ENCODE results near the gene ACTN1.

Gene ACTN1

GRCh38 chr14:68906439-68906838 lies 72.7 kb downstream of the ACTN1 start:
- Histone ChIP-seq H3K27ac (ENCODE audit: low read length) (no peak overlapping the region), H3K4me3 (ENCODE audit: low read depth in 1 of 2, low read length in 2 of 2) (no peak overlapping the region), H3K4me1 (ENCODE audit: control insufficient read depth in 1 of 2, insufficient read depth in 2 of 2, low read length in 2 of 2) (peaks cover 0 to 39% of the 10 kb centered on the region in 2 donors), H3K9me3 (ENCODE audit: control insufficient read depth in 1 of 2, low read length in 2 of 2) (no peaks in the 10 kb centered on the region), H3K27me3 (ENCODE audit: low read depth, low read length) (no peaks in the 10 kb centered on the region), H3K36me3 (ENCODE audit: control insufficient read depth in 1 of 2, insufficient read depth in 2 of 2, low read length in 2 of 2) (peaks cover 51 to 87% of the 10 kb centered on the region in 2 donors)

GRCh38 chr14:68905107-68905895 lies 73.8 kb downstream of the ACTN1 start:
- peaks cover 0 to 39% of the 10 kb centered on the region in 2 donors for H3K4me1 ChIP-seq (ENCODE audit: control insufficient read depth in 1 of 2, insufficient read depth in 2 of 2, low read length in 2 of 2)
- H3K27ac ChIP-seq (ENCODE audit: low read length): peak overlapping the region; percentile 10
- no peaks in the 10 kb centered on the region for H3K27me3 ChIP-seq (ENCODE audit: low read depth, low read length)
- H3K9me3 ChIP-seq (ENCODE audit: control insufficient read depth in 1 of 2, low read length in 2 of 2): no peaks in the 10 kb centered on the region
- H3K4me3 ChIP-seq (ENCODE audit: low read depth in 1 of 2, low read length in 2 of 2): no peak overlapping the region
- peaks cover 50 to 88% of the 10 kb centered on the region in 2 donors for H3K36me3 ChIP-seq (ENCODE audit: control insufficient read depth in 1 of 2, insufficient read depth in 2 of 2, low read length in 2 of 2)

DNA sequence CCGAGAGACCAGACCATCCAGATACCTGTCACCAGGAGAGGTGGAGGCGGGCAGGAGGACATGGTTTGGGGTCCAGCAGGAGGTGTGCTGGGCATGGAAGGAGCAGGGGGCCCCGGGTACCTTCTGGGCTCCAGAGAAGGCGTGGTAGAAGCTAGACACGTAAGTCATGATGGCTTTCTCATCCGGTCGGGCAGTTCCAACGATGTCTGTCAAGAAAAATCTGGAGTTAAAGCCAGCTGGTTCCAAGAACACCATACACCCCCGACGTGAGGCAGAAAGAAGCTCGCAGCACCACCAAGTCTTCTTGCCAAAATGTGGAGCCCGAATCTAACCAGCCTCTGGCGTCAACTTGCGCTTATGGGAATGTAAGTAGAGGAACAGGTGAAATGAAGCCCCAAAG lies 76.7 kb downstream of the ACTN1 start:
- no peak overlapping the region for H3K4me3 ChIP-seq (ENCODE audit: low read depth in 1 of 2, low read length in 2 of 2)
- peaks cover 49 to 75% of the 10 kb centered on the region in 2 donors for H3K36me3 ChIP-seq (ENCODE audit: control insufficient read depth in 1 of 2, insufficient read depth in 2 of 2, low read length in 2 of 2)
- H3K27ac ChIP-seq (ENCODE audit: low read length): peak overlapping the region; percentile 36
- H3K27me3 ChIP-seq (ENCODE audit: low read depth, low read length): no peaks in the 10 kb centered on the region
- H3K9me3 ChIP-seq (ENCODE audit: control insufficient read depth in 1 of 2, low read length in 2 of 2): no peaks in the 10 kb centered on the region
- H3K4me1 ChIP-seq (ENCODE audit: control insufficient read depth in 1 of 2, insufficient read depth in 2 of 2, low read length in 2 of 2): peaks cover 0 to 55% of the 10 kb centered on the region in 2 donors

DNA sequence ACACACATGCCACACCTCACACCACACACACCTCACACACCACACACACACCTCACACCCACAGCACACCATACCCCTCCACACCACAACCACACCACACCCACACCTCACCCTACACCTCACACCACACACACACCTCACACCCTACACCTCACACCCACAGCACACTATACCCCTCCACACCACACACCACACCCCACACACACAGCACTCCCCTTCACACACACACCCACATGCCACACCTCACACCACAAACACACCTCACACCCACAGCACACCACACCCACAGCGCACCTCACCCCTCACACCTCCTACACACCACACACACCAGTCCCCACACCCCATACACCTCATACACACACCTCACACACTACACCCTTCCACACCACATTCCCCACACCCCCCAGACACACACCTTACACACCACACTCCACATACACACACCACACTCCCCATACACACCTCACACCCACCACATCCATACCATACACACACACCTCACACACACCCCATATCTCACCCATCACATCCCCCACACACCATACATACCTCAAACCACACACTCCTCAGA lies 80.0 kb downstream of the ACTN1 start:
- Histone ChIP-seq H3K4me1 (ENCODE audit: control insufficient read depth in 1 of 2, insufficient read depth in 2 of 2, low read length in 2 of 2) (peaks cover 0 to 59% of the 10 kb centered on the region in 2 donors), H3K4me3 (ENCODE audit: low read depth in 1 of 2, low read length in 2 of 2) (no peak overlapping the region), H3K36me3 (ENCODE audit: control insufficient read depth in 1 of 2, insufficient read depth in 2 of 2, low read length in 2 of 2) (peaks cover 42 to 69% of the 10 kb centered on the region in 2 donors), H3K9me3 (ENCODE audit: control insufficient read depth in 1 of 2, low read length in 2 of 2) (no peaks in the 10 kb centered on the region), H3K27ac (ENCODE audit: low read length) (peak overlapping the region; percentile 24), H3K27me3 (ENCODE audit: low read depth, low read length) (no peaks in the 10 kb centered on the region)

DNA sequence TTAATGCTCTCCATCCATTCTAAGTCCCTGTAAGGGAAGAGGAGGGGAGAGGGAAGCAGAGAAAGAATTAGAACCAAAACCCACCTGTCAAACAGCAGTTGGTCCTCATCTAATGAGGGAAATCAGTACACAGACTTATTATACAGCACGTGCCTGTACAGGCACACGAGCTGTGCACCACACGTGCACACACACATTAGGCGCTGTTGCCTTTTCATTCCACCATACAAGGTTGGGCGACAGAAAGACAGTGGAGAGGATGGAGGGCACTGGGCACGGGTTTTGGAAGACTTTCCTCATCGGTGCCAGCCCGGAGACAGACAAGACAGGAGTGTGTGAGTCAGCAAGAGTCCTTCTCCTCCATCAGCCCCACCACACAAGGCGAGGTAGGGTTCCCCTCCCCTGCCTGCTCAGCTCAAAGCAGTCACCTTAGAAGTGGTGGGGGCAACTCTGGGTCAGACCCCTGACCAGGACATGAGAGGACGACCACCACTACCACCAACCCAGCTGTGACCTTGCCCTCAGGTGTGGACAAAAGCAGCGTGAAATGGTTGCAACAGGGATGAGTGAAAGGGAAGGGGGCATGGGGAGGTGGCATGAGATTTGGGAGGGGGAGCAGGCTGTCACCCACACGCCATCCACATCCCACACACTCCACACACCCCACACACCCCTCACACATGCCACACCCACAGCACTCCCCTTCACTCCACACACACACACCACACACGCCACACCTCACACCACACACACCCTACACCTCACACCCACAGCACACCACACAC lies 80.7 kb downstream of the ACTN1 start:
- Histone ChIP-seq H3K36me3 (ENCODE audit: control insufficient read depth in 1 of 2, insufficient read depth in 2 of 2, low read length in 2 of 2) (peaks cover 43 to 69% of the 10 kb centered on the region in 2 donors), H3K9me3 (ENCODE audit: control insufficient read depth in 1 of 2, low read length in 2 of 2) (no peaks in the 10 kb centered on the region), H3K27ac (ENCODE audit: low read length) (peak overlapping the region; percentile 68), H3K4me3 (ENCODE audit: low read depth in 1 of 2, low read length in 2 of 2) (no peak overlapping the region), H3K4me1 (ENCODE audit: control insufficient read depth in 1 of 2, insufficient read depth in 2 of 2, low read length in 2 of 2) (peaks cover 0 to 66% of the 10 kb centered on the region in 2 donors), H3K27me3 (ENCODE audit: low read depth, low read length) (no peaks in the 10 kb centered on the region)

- Histone ChIP-seq H3K4me3 (ENCODE audit: low read depth in 1 of 2, low read length in 2 of 2) (no peak overlapping the region), H3K27me3 (ENCODE audit: low read depth, low read length) (no peaks in the 10 kb centered on the region), H3K36me3 (ENCODE audit: control insufficient read depth in 1 of 2, insufficient read depth in 2 of 2, low read length in 2 of 2) (peaks cover 48 to 69% of the 10 kb centered on the region in 2 donors), H3K4me1 (ENCODE audit: control insufficient read depth in 1 of 2, insufficient read depth in 2 of 2, low read length in 2 of 2) (peaks cover 0 to 67% of the 10 kb centered on the region in 2 donors), H3K27ac (ENCODE audit: low read length) (peak overlapping the region; percentile 68), H3K9me3 (ENCODE audit: control insufficient read depth in 1 of 2, low read length in 2 of 2) (no peaks in the 10 kb centered on the region)
Observed at GRCh38 chr14:68897559-68898155, 81.4 kb downstream of the ACTN1 start.

- H3K27me3 ChIP-seq (ENCODE audit: low read depth, low read length): no peaks in the 10 kb centered on the region
- H3K9me3 ChIP-seq (ENCODE audit: control insufficient read depth in 1 of 2, low read length in 2 of 2): no peaks in the 10 kb centered on the region
- H3K4me1 ChIP-seq (ENCODE audit: control insufficient read depth in 1 of 2, insufficient read depth in 2 of 2, low read length in 2 of 2): peaks cover 0 to 55% of the 10 kb centered on the region in 2 donors
- peaks cover 49 to 68% of the 10 kb centered on the region in 2 donors for H3K36me3 ChIP-seq (ENCODE audit: control insufficient read depth in 1 of 2, insufficient read depth in 2 of 2, low read length in 2 of 2)
- no peak overlapping the region for H3K27ac ChIP-seq (ENCODE audit: low read length)
- no peak overlapping the region for H3K4me3 ChIP-seq (ENCODE audit: low read depth in 1 of 2, low read length in 2 of 2)
Observed at GRCh38 chr14:68896132-68896531, 83.0 kb downstream of the ACTN1 start.

DNA sequence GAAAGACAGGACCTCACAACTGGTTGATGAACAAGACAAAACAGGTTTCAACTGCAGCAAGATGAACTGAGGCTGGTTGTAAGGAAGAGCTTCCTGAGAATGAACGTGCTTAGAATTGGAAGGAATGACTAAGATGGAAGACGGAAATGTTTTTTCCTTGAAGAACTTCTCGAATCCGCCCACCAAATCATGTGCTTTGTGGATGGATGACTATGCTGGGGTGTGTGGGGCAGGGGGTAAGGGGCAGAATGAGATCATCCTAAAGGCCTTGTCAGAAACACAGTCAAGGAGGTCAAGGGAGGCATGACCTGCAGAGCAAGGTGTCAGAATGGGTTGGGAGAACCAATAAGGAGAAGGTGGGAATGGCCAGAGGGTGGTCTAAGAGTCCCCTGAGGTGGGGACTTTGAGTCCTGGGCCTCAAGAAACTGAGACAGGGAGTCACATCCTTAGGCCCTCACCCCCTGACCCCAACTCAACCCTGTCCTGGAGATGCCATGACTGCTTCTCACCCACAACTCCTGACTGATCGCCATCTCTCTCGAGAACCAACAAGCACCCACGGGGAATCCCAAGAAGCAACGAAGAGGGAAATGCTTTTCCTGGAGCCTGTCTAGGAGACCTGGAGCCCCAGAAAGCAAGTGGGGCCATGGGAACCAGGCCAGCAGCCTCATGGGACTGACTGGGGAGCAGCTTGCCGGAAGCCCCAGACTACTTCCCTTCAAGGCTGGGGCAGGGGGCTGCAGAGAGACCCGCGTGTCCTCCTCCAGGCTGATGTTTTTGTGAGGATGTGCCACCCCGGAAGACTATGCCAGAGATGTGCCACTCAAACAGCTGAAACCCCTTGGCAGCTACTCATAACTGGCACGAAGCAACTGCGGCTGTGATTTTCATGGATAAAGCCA lies 84.0 kb downstream of the ACTN1 start:
- Histone ChIP-seq H3K27ac (ENCODE audit: low read length) (peak overlapping the region; percentile 14), H3K27me3 (ENCODE audit: low read depth, low read length) (no peaks in the 10 kb centered on the region), H3K4me3 (ENCODE audit: low read depth in 1 of 2, low read length in 2 of 2) (no peak overlapping the region), H3K9me3 (ENCODE audit: control insufficient read depth in 1 of 2, low read length in 2 of 2) (no peaks in the 10 kb centered on the region), H3K4me1 (ENCODE audit: control insufficient read depth in 1 of 2, insufficient read depth in 2 of 2, low read length in 2 of 2) (peaks cover 0 to 53% of the 10 kb centered on the region in 2 donors), H3K36me3 (ENCODE audit: control insufficient read depth in 1 of 2, insufficient read depth in 2 of 2, low read length in 2 of 2) (peaks cover 55 to 70% of the 10 kb centered on the region in 2 donors)

DNA sequence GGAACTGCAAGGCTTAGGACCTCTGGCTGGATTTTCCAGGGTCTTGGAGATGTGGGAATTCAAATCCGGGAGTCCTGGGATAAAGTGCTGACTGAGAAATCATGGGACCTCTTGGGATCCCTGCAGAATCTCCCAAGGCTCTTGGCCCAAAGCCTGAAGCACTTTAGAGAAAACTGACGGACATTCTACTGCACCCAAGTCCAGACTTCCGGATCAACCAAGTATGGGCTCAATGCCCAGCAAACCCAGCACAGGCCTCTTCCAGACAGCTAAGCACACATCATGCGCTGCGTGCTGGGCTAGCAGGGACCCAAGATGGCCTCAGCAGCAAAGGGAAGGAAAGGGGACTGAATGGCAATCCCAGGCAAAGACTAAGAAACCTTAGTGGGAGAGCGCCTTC lies 85.0 kb downstream of the ACTN1 start:
- H3K36me3 ChIP-seq (ENCODE audit: control insufficient read depth in 1 of 2, insufficient read depth in 2 of 2, low read length in 2 of 2): peaks cover 64 to 78% of the 10 kb centered on the region in 2 donors
- no peak overlapping the region for H3K4me3 ChIP-seq (ENCODE audit: low read depth in 1 of 2, low read length in 2 of 2)
- H3K9me3 ChIP-seq (ENCODE audit: control insufficient read depth in 1 of 2, low read length in 2 of 2): no peaks in the 10 kb centered on the region
- H3K4me1 ChIP-seq (ENCODE audit: control insufficient read depth in 1 of 2, insufficient read depth in 2 of 2, low read length in 2 of 2): peaks cover 0 to 45% of the 10 kb centered on the region in 2 donors
- no peaks in the 10 kb centered on the region for H3K27me3 ChIP-seq (ENCODE audit: low read depth, low read length)
- H3K27ac ChIP-seq (ENCODE audit: low read length): no peak overlapping the region

GRCh38 chr14:68893566-68893965 lies 85.5 kb downstream of the ACTN1 start:
- Histone ChIP-seq H3K4me3 (ENCODE audit: low read depth in 1 of 2, low read length in 2 of 2) (no peak overlapping the region), H3K27ac (ENCODE audit: low read length) (peak overlapping the region; percentile 39), H3K27me3 (ENCODE audit: low read depth, low read length) (no peaks in the 10 kb centered on the region), H3K36me3 (ENCODE audit: control insufficient read depth in 1 of 2, insufficient read depth in 2 of 2, low read length in 2 of 2) (peaks cover 66 to 80% of the 10 kb centered on the region in 2 donors), H3K9me3 (ENCODE audit: control insufficient read depth in 1 of 2, low read length in 2 of 2) (no peaks in the 10 kb centered on the region), H3K4me1 (ENCODE audit: control insufficient read depth in 1 of 2, insufficient read depth in 2 of 2, low read length in 2 of 2) (peaks cover 0 to 46% of the 10 kb centered on the region in 2 donors)
